ENCODE measurements around the gene SOAT2.
"Not testable (repeated sequence)": the region's sequence is repeated elsewhere in the genome, so short reads cannot be mapped to it uniquely, and the experiment has no call there.

Gene SOAT2

DNA sequence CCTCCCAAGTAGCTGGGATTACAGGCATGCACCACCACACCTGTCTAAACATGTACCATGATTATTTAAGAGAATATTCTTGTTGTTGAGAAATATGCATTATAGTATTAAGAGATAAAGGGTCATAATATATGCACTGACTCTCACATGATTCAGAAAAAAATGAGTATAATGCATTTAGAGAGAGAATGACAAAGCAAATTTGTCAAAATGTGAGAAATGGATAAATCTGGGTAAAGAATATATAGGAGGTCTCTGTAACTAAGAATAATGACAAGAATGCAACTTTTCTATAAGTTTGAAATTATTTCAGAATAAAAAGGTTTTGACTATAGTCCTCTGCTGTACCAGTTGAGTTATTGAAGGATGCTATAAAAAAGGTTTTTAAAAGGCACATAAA is 49.1 kb downstream of the SOAT2 start:
- no peak for DNase-seq

- peak; percentile 70 to 90 (median 83) for DNase-seq
These were observed 56.0 kb downstream of the SOAT2 start for GRCh38 chr12:53159195-53159839.

GRCh38 chr12:53160000-53160399 is 56.7 kb downstream of the SOAT2 start:
- no peak for DNase-seq

DNA sequence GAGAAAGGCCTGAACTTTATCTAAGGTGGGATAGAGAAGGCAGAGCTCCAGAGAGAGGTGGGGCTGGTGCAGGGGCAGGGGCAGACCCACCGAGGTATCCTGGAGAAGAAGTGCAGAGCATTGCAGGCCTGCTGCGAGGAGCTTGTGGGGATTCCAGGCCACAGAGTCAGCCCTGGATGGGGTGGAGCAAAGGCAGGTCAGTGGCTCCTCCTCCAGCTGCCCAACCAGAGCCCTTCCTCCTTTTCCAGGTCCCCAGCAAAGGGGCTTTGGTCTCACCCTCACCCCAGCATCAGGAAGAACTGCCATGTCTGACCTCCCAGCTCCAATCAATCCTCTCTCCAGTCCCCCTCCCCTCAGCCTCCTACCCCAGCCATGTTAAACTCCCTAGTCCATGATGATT is 57.4 kb downstream of the SOAT2 start:
- DNase-seq, result no peak

DNA sequence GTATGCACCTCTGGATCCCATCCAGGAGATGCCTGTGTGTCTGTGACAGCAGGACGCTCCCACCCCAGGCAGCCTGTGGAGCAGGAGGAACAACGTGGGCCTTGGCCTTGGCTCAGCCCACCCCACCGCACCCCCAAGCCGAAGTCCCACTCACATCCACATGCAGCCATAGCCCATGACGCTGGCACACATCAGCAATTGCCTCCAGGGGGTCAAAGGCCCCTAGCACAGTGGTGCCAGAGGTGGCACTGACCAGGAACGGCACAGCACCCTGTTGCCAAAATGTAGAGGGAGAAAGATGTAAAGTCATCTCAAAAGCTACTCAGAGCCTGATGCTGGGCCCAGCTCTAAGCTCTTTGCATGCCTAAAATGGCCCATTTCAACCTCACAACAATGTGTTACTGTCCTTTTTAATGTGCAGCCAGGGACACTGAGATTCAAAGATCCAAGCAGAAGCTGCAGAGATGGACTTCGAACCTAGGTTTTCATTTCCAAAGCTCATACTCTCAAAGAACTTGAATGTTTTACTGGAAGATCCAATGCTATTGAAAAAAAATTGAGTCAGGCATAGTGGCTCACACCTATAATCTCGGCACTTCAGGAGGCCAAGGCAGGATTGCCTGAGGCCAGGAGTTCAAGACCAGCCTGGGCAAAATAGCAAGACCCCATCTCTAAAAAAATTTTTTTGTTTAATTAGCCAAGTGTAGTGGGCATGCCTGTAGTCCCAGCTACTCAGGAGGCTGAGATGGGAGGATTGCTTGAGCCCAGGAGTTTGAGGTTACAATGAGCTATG is 58.0 kb downstream of the SOAT2 start:
- no peak for DNase-seq

GRCh38 chr12:53163008-53163407 is 59.7 kb downstream of the SOAT2 start:
- not testable (repeated sequence) for DNase-seq

GRCh38 chr12:53166837-53167236 is 63.6 kb downstream of the SOAT2 start:
- DNase-seq, result no peak

DNA sequence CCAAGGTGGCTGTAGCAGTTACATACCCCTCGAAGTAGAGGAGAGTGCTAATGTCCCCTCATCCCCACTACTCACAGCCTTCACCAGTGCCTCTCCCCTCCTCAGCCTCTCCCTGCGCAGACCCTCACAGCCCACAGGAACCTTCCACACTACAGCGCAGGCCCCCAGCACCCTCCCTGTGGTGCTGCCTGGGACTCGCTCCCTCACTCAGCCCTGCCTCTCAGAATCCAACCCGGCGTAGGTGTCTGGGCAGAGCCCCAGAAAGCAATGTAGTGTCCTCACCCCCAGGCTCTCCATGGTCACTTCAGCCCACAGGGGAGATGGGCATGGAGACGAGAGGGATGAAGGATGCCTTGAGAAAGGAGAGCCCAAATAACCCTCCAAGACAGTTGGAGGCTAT is 66.4 kb downstream of the SOAT2 start:
- no peak for DNase-seq

- no peak for DNase-seq
These were observed 66.9 kb downstream of the SOAT2 start for GRCh38 chr12:53170215-53170614.

GRCh38 chr12:53170876-53171724 is 67.8 kb downstream of the SOAT2 start:
- no peak for DNase-seq

GRCh38 chr12:53171725-53172329 is 68.5 kb downstream of the SOAT2 start:
- no peak for DNase-seq

DNA sequence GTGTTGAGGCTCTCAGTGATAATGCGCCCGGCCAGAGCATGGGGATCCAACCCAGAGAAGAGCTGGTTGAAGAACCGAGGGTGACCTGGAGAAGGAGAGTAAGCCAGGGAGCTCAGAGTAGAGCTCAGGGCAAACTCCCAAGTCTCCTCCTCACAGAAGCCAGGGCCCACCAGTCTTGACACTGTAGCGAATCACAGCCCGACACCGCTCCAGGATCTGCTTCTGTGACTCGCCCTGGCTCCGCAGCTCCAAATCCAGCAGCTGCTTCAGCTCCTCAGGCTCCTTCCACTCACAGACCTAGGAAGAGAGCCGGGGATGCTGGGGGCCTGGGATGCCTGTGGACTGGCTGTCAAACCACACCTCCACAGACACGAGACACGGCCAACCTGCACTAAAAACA is 69.1 kb downstream of the SOAT2 start:
- DNase-seq, result no peak

DNA sequence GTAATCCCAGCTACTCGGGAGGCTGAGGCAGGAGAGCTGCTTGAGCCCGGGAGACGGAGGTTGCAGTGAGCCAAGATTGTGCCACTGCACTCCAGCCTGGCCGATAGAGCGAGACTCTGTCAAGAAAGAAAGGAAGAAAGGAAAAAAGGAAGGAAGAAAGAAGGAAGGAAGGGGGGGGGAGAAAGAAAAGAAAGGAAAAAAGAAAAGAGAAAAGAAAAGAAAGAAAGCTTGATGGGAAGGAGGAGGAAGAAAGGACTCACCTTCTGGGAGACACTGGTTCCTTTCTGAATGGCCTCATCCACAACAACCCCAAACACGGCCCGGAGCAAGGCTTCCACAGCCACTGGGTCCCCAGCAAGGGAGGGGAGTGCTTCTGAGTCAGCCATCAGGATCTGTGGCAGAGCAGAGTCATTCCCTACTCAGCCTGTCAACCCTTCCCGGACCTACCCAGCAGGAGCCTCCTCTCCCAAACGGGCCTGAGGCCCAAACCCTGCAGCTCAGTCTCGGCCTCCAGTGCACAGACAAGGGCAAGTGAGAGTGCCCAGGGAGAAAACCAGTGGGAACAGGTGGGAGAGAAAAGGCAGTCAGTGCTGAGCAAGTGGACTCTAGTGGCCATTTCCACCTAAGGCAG is 69.9 kb downstream of the SOAT2 start:
- DNase-seq, result no peak
